ENCODE measurements around the gene MYH7B.

The MYH7B gene

GRCh38 chr20:34926581-34926980, 29.1 kb upstream of the MYH7B start:
- H3K9ac ChIP-seq (ENCODE audit: low read length): no peak overlapping the region
- no peak overlapping the region for H3K18ac ChIP-seq (ENCODE audit: low read length)
- H3K79me2 ChIP-seq (ENCODE audit: control insufficient read depth, insufficient read depth, low read length): no peaks in the 10 kb centered on the region
- WGBS (ENCODE audit: extremely low coverage, insufficient coverage, low lambda C conversion rate): no CpG with 5 or more reads among the region's 1 CpG
- H3K27me3 ChIP-seq (ENCODE audit: insufficient read depth, low read length, poor library complexity): no peaks in the 10 kb centered on the region
- H2BK5ac ChIP-seq (ENCODE audit: low read length): no peak overlapping the region
- H2AK5ac ChIP-seq (ENCODE audit: low read length): no peak overlapping the region
- H3K23ac ChIP-seq (ENCODE audit: low read length): no peak overlapping the region
- H3K4me2 ChIP-seq (ENCODE audit: low read length): no peak overlapping the region
- H3K79me1 ChIP-seq (ENCODE audit: low read length): no peaks in the 10 kb centered on the region
- H3K4me3 ChIP-seq (ENCODE audit: low read length): no peak overlapping the region
- H3K56ac ChIP-seq (ENCODE audit: low read length): no peak overlapping the region
- no peaks in the 10 kb centered on the region for H3K4me1 ChIP-seq (ENCODE audit: control insufficient read depth, low read depth, low read length)
- no peak overlapping the region for H3K4ac ChIP-seq (ENCODE audit: low read depth, low read length)
- no peak overlapping the region for H4K8ac ChIP-seq (ENCODE audit: low read depth, low read length)
- H3K27ac ChIP-seq (ENCODE audit: low read depth, low read length): no peak overlapping the region
- H2BK15ac ChIP-seq (replicated peaks; ENCODE audit: low read depth): no peak overlapping the region
- no peak for DNase-seq
- H2BK120ac ChIP-seq (ENCODE audit: low read depth, low read length): no peak overlapping the region
- peaks cover 5% of the 10 kb centered on the region for H3K36me3 ChIP-seq (ENCODE audit: control insufficient read depth, insufficient read depth, low read length)
- no peak overlapping the region for H4K5ac ChIP-seq (ENCODE audit: low read length)

DNA sequence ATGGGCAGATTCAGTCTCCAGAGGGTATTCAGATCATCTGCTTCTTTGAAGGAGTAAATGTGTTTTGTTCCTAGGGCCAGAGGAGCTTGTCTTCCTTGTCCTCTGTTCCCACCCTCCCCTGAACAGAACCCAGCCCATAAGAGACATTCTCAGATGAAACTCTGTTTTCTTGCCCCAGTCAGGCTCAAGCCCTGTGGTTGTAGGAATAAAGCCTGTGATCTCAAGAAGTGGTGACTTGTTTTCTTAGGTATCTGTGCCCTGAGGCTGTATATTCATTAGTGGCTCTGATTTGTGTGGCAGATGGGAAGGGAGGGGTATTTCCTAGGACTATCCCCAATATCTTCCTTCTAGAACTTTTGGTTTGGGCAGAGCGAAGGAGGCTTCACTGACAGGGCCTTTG, 27.9 kb upstream of the MYH7B start:
- no peak overlapping the region for H2BK15ac ChIP-seq (replicated peaks; ENCODE audit: low read depth)
- H3K4me1 ChIP-seq (ENCODE audit: control insufficient read depth, low read depth, low read length): no peaks in the 10 kb centered on the region
- H4K8ac ChIP-seq (ENCODE audit: low read depth, low read length): no peak overlapping the region
- H3K4me3 ChIP-seq (ENCODE audit: low read length): no peak overlapping the region
- no peaks in the 10 kb centered on the region for H3K79me1 ChIP-seq (ENCODE audit: low read length)
- H3K18ac ChIP-seq (ENCODE audit: low read length): no peak overlapping the region
- peak; percentile 60 for DNase-seq
- H3K9ac ChIP-seq (ENCODE audit: low read length): no peak overlapping the region
- no peaks in the 10 kb centered on the region for H3K79me2 ChIP-seq (ENCODE audit: control insufficient read depth, insufficient read depth, low read length)
- H3K27me3 ChIP-seq (ENCODE audit: insufficient read depth, low read length, poor library complexity): no peaks in the 10 kb centered on the region
- H3K4ac ChIP-seq (ENCODE audit: low read depth, low read length): no peak overlapping the region
- no CpG with 5 or more reads among the region's 1 CpG for WGBS (ENCODE audit: extremely low coverage, insufficient coverage, low lambda C conversion rate)
- no peak overlapping the region for H3K23ac ChIP-seq (ENCODE audit: low read length)
- no peak overlapping the region for H3K56ac ChIP-seq (ENCODE audit: low read length)
- H2BK120ac ChIP-seq (ENCODE audit: low read depth, low read length): no peak overlapping the region
- H3K36me3 ChIP-seq (ENCODE audit: control insufficient read depth, insufficient read depth, low read length): peaks cover 5% of the 10 kb centered on the region
- H3K4me2 ChIP-seq (ENCODE audit: low read length): no peak overlapping the region
- H4K5ac ChIP-seq (ENCODE audit: low read length): no peak overlapping the region
- H2BK5ac ChIP-seq (ENCODE audit: low read length): no peak overlapping the region
- H2AK5ac ChIP-seq (ENCODE audit: low read length): no peak overlapping the region
- no peak overlapping the region for H3K27ac ChIP-seq (ENCODE audit: low read depth, low read length)

DNA sequence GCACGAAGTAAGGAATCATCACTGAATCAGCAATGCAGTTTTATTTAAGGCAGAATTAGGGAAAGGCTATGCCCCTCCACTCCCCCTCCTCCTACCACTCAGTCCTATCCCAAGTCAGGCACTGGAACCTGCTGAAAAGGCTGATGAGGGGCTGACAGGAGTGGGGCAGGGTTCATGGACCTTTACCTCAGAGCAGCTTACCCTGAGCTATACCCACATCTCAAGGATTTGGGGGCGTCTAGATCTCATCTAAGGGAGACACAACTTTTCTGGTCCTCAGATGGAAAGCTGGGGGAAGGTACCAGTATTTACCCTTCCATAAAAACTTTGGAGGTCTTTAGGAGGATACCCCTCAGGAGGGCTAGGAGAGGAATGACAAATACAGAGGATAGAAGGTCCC, 27.3 kb upstream of the MYH7B start:
- H3K18ac ChIP-seq (ENCODE audit: low read length): no peak overlapping the region
- H4K8ac ChIP-seq (ENCODE audit: low read depth, low read length): no peak overlapping the region
- no CpG with 5 or more reads among the region's 2 CpGs for WGBS (ENCODE audit: extremely low coverage, insufficient coverage, low lambda C conversion rate)
- H4K5ac ChIP-seq (ENCODE audit: low read length): no peak overlapping the region
- no peaks in the 10 kb centered on the region for H3K79me2 ChIP-seq (ENCODE audit: control insufficient read depth, insufficient read depth, low read length)
- H3K4me2 ChIP-seq (ENCODE audit: low read length): no peak overlapping the region
- no peak overlapping the region for H3K56ac ChIP-seq (ENCODE audit: low read length)
- no peak for DNase-seq
- H2BK15ac ChIP-seq (replicated peaks; ENCODE audit: low read depth): no peak overlapping the region
- H2BK5ac ChIP-seq (ENCODE audit: low read length): no peak overlapping the region
- no peak overlapping the region for H3K23ac ChIP-seq (ENCODE audit: low read length)
- no peak overlapping the region for H3K4ac ChIP-seq (ENCODE audit: low read depth, low read length)
- H2AK5ac ChIP-seq (ENCODE audit: low read length): no peak overlapping the region
- no peak overlapping the region for H3K9ac ChIP-seq (ENCODE audit: low read length)
- no peak overlapping the region for H3K27ac ChIP-seq (ENCODE audit: low read depth, low read length)
- no peaks in the 10 kb centered on the region for H3K27me3 ChIP-seq (ENCODE audit: insufficient read depth, low read length, poor library complexity)
- H2BK120ac ChIP-seq (ENCODE audit: low read depth, low read length): no peak overlapping the region
- peaks cover 5% of the 10 kb centered on the region for H3K36me3 ChIP-seq (ENCODE audit: control insufficient read depth, insufficient read depth, low read length)
- no peaks in the 10 kb centered on the region for H3K79me1 ChIP-seq (ENCODE audit: low read length)
- H3K4me3 ChIP-seq (ENCODE audit: low read length): no peak overlapping the region
- H3K4me1 ChIP-seq (ENCODE audit: control insufficient read depth, low read depth, low read length): no peaks in the 10 kb centered on the region

- no peak overlapping the region for H2BK120ac ChIP-seq (ENCODE audit: low read depth, low read length)
- no peak overlapping the region for H4K5ac ChIP-seq (ENCODE audit: low read length)
- no peak overlapping the region for H3K4me2 ChIP-seq (ENCODE audit: low read length)
- H2BK5ac ChIP-seq (ENCODE audit: low read length): no peak overlapping the region
- no peaks in the 10 kb centered on the region for H3K79me1 ChIP-seq (ENCODE audit: low read length)
- H3K36me3 ChIP-seq (ENCODE audit: control insufficient read depth, insufficient read depth, low read length): peaks cover 7% of the 10 kb centered on the region
- no peak overlapping the region for H3K18ac ChIP-seq (ENCODE audit: low read length)
- no peak overlapping the region for H2AK5ac ChIP-seq (ENCODE audit: low read length)
- no CpG with 5 or more reads among the region's 7 CpGs for WGBS (ENCODE audit: extremely low coverage, insufficient coverage, low lambda C conversion rate)
- no peak for DNase-seq
- H2BK15ac ChIP-seq (replicated peaks; ENCODE audit: low read depth): no peak overlapping the region
- no peaks in the 10 kb centered on the region for H3K4me1 ChIP-seq (ENCODE audit: control insufficient read depth, low read depth, low read length)
- H3K56ac ChIP-seq (ENCODE audit: low read length): no peak overlapping the region
- no peak overlapping the region for H3K4me3 ChIP-seq (ENCODE audit: low read length)
- H4K8ac ChIP-seq (ENCODE audit: low read depth, low read length): no peak overlapping the region
- no peak overlapping the region for H3K27ac ChIP-seq (ENCODE audit: low read depth, low read length)
- no peak overlapping the region for H3K23ac ChIP-seq (ENCODE audit: low read length)
- no peak overlapping the region for H3K9ac ChIP-seq (ENCODE audit: low read length)
- H3K79me2 ChIP-seq (ENCODE audit: control insufficient read depth, insufficient read depth, low read length): no peaks in the 10 kb centered on the region
- H3K4ac ChIP-seq (ENCODE audit: low read depth, low read length): no peak overlapping the region
- H3K27me3 ChIP-seq (ENCODE audit: insufficient read depth, low read length, poor library complexity): no peaks in the 10 kb centered on the region
Observed at GRCh38 chr20:34931771-34932170, 23.9 kb upstream of the MYH7B start.

DNA sequence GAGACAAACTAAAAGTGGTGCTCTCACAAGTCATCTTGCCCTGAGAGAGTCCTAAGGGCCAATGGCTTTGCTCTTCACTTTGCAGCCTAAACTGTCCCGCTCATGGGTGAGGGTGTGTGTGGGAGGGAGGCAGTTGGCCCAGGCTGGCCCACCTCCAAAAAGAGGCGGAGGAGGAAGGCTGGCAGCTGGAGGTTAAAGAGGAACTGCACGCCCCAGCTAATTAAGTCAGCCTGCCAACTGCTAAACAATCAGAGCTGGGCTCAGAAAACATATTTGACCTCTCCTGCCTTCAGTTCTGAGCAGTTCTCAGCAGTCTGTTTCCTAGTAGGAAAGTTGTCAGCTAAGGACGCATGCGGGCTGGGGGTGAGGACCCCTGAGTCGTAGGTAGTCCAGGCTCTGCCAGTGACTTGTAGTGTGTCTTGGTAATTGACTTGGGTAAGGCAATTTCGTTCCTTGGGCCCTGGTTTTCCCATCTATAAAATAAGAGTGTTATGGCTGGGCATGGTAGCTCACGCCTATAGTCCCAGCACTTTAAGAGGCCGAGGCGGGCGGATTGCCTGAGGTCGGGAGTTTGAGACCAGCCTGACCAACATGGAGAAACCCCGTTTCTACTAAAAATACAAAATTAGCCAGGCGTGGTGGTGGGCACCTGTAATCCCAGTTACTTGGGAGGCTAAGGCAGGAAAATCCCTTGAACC, 17.1 kb upstream of the MYH7B start:
- Histone ChIP-seq H3K36me3 (ENCODE audit: control insufficient read depth, insufficient read depth, low read length) (peaks cover 2% of the 10 kb centered on the region), H4K8ac (ENCODE audit: low read depth, low read length) (no peak overlapping the region), H3K56ac (ENCODE audit: low read length) (no peak overlapping the region), H4K5ac (ENCODE audit: low read length) (no peak overlapping the region), H3K79me1 (ENCODE audit: low read length) (no peaks in the 10 kb centered on the region), H3K18ac (ENCODE audit: low read length) (no peak overlapping the region), H3K4ac (ENCODE audit: low read depth, low read length) (no peak overlapping the region), H3K79me2 (ENCODE audit: control insufficient read depth, insufficient read depth, low read length) (no peaks in the 10 kb centered on the region), H2AK5ac (ENCODE audit: low read length) (no peak overlapping the region), H2BK15ac (replicated peaks; ENCODE audit: low read depth) (no peak overlapping the region), H3K4me1 (ENCODE audit: control insufficient read depth, low read depth, low read length) (no peaks in the 10 kb centered on the region), H3K4me3 (ENCODE audit: low read length) (no peak overlapping the region), H3K27ac (ENCODE audit: low read depth, low read length) (no peak overlapping the region), H3K23ac (ENCODE audit: low read length) (no peak overlapping the region), H3K9ac (ENCODE audit: low read length) (no peak overlapping the region), H2BK120ac (ENCODE audit: low read depth, low read length) (no peak overlapping the region), H3K4me2 (ENCODE audit: low read length) (no peak overlapping the region), H3K27me3 (ENCODE audit: insufficient read depth, low read length, poor library complexity) (no peaks in the 10 kb centered on the region), H2BK5ac (ENCODE audit: low read length) (no peak overlapping the region)
- DNase-seq: no peak
- no CpG with 5 or more reads among the region's 14 CpGs for WGBS (ENCODE audit: extremely low coverage, insufficient coverage, low lambda C conversion rate)

DNA sequence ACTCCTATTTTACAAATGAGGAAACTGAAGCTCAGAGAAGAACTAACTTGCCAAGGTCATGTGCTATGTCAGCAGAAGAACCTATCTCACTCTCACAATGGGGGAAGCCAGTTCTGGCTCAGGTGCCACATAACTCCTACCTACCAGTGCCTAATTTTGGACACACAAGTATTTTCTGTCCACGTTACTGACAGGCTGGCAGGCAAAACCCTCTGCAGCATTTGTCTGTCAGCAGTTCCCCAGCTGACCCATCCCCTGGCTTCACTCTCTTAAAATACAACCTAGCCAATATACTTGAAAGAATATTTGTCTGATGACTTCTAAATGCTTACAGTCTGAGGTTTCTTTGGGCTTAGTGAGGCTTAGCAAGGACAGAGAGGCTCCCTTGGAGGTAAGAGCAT, 15.6 kb upstream of the MYH7B start:
- no peaks in the 10 kb centered on the region for H3K79me2 ChIP-seq (ENCODE audit: control insufficient read depth, insufficient read depth, low read length)
- no peaks in the 10 kb centered on the region for H3K4me1 ChIP-seq (ENCODE audit: control insufficient read depth, low read depth, low read length)
- H4K5ac ChIP-seq (ENCODE audit: low read length): no peak overlapping the region
- no peak overlapping the region for H2AK5ac ChIP-seq (ENCODE audit: low read length)
- H4K8ac ChIP-seq (ENCODE audit: low read depth, low read length): no peak overlapping the region
- no peak overlapping the region for H2BK120ac ChIP-seq (ENCODE audit: low read depth, low read length)
- H3K79me1 ChIP-seq (ENCODE audit: low read length): no peaks in the 10 kb centered on the region
- no peak overlapping the region for H3K23ac ChIP-seq (ENCODE audit: low read length)
- DNase-seq: no peak
- no peak overlapping the region for H2BK5ac ChIP-seq (ENCODE audit: low read length)
- H3K56ac ChIP-seq (ENCODE audit: low read length): no peak overlapping the region
- no peak overlapping the region for H3K4me3 ChIP-seq (ENCODE audit: low read length)
- H3K27me3 ChIP-seq (ENCODE audit: insufficient read depth, low read length, poor library complexity): no peaks in the 10 kb centered on the region
- no peak overlapping the region for H3K18ac ChIP-seq (ENCODE audit: low read length)
- no peak overlapping the region for H3K27ac ChIP-seq (ENCODE audit: low read depth, low read length)
- peaks cover 1% of the 10 kb centered on the region for H3K36me3 ChIP-seq (ENCODE audit: control insufficient read depth, insufficient read depth, low read length)
- H3K9ac ChIP-seq (ENCODE audit: low read length): no peak overlapping the region
- no peak overlapping the region for H3K4me2 ChIP-seq (ENCODE audit: low read length)
- no peak overlapping the region for H2BK15ac ChIP-seq (replicated peaks; ENCODE audit: low read depth)
- no CpG with 5 or more reads among the region's 1 CpG for WGBS (ENCODE audit: extremely low coverage, insufficient coverage, low lambda C conversion rate)
- no peak overlapping the region for H3K4ac ChIP-seq (ENCODE audit: low read depth, low read length)
